Caco-2 (cell line): ENCODE measurements around the gene RHOG. TPM values are rescaled to one million over a fixed set of nuclear protein-coding genes. Genes with fewer than 3 reads are reported as not detected.

Experiments
- BruUV-seq: library from RNA; stranded (reverse); fragments of 400-500 nt; replicated peaks from 2 replicates; lab custom pipeline; 2021; lab: Mats Ljungman, UMichigan
- CTCF ChIA-PET: fragments of 300-600 bp; sonication (Branson Sonifier 250); formaldehyde crosslinking; loops from one replicate; lab custom pipeline; 2022; ENCODE audit warnings: antibody characterized with exemption; lab: Charles Lee
- POLR2A ChIA-PET: fragments of 300-600 bp; sonication (Branson Sonifier 250); formaldehyde crosslinking; loops from one replicate; lab custom pipeline; 2022; ENCODE audit warnings: antibody characterized with exemption; lab: Charles Lee
- DNase-seq, 2 experiments: peaks; one replicate each; pipeline versions ENCODE4 v3.0.0 to v3.0.0-alpha.2; 2020 to 2022
- H3K27me3 ChIP-seq: replicated peaks from 2 replicates; pipeline ENCODE4 v1.6.0; 2011; ENCODE audit warnings: low read length; ENCODE audit not compliant: control insufficient read depth, insufficient read depth
- H3K36me3 ChIP-seq: 2 replicates; pipeline ENCODE4 v1.5.1; 2011; ENCODE audit warnings: low read length; ENCODE audit not compliant: control insufficient read depth, insufficient read depth
- H3K4me1 ChIP-seq: fragments of 250-450 bp; sonication (Bioruptor Pico); 2 replicates; pipeline ENCODE4 v1.5.1; 2020; ENCODE audit warnings: mild to moderate bottlenecking
- H3K4me3 ChIP-seq: 2 replicates; pipeline ENCODE4 v1.5.1; 2011; ENCODE audit warnings: low read depth, mild to moderate bottlenecking, control low read depth, low read length
- H3K9me3 ChIP-seq: fragments of 250-450 bp; sonication (Bioruptor Pico); 2 replicates; pipeline ENCODE4 v1.5.1; 2020; ENCODE audit warnings: mild to moderate bottlenecking, moderate library complexity
- H3K27ac Mint-ChIP-seq: one replicate; pipeline ENCODE4 v1.8.0; 2022; ENCODE audit warnings: mixed read lengths; ENCODE audit not compliant: unreplicated experiment
- H3K27me3 Mint-ChIP-seq: one replicate; pipeline ENCODE4 v1.8.0; 2022; ENCODE audit warnings: mixed read lengths; ENCODE audit not compliant: insufficient read depth, unreplicated experiment
- H3K36me3 Mint-ChIP-seq: one replicate; pipeline ENCODE4 v1.8.0; 2022; ENCODE audit warnings: mild to moderate bottlenecking, mixed read lengths; ENCODE audit not compliant: insufficient read depth, unreplicated experiment
- H3K4me1 Mint-ChIP-seq: one replicate; pipeline ENCODE4 v1.8.0; 2022; ENCODE audit warnings: low read depth, mixed read lengths; ENCODE audit not compliant: unreplicated experiment
- H3K4me3 Mint-ChIP-seq: one replicate; pipeline ENCODE4 v1.8.0; 2022; ENCODE audit warnings: mild to moderate bottlenecking, moderate library complexity, mixed read lengths; ENCODE audit not compliant: unreplicated experiment
- H3K9me3 Mint-ChIP-seq: one replicate; pipeline ENCODE4 v1.8.0; 2022; ENCODE audit warnings: mixed read lengths; ENCODE audit not compliant: unreplicated experiment
- intact Hi-C: fragments of 100-400 bp; cut with micrococcal nuclease; formaldehyde crosslinking; loops from one replicate; pipeline ENCODE4 v1.10.0; 2022; ENCODE audit not compliant: unreplicated experiment
- total RNA-seq: library from RNA; stranded (reverse); gene quantifications from 2 replicates; pipeline ENCODE4 v1.2.3, GENCODE V29; 2022
- TF ChIP-seq, protein P1 (sequence below), 2 experiments: fragments of 200-600 bp in 1 of 2; IDR thresholded peaks; 1 replicate in 1 of 2; 2 replicates in 1 of 2; pipeline versions ENCODE4 v1.5.1 to v1.8.0; 2011 to 2022; ENCODE audit warnings: antibody characterized with exemption in 1 of 2, control low read depth in 1 of 2, inconsistent platforms in 1 of 2, low read depth in 1 of 2, low read length in 1 of 2, mild to moderate bottlenecking in 1 of 2, moderate library complexity in 1 of 2; ENCODE audit not compliant: insufficient read depth in 1 of 2, severe bottlenecking in 1 of 2, unreplicated experiment in 1 of 2

The RHOG gene
- total RNA-seq, 1 experiment from 2014 or later, result 36.9 TPM

DNA sequence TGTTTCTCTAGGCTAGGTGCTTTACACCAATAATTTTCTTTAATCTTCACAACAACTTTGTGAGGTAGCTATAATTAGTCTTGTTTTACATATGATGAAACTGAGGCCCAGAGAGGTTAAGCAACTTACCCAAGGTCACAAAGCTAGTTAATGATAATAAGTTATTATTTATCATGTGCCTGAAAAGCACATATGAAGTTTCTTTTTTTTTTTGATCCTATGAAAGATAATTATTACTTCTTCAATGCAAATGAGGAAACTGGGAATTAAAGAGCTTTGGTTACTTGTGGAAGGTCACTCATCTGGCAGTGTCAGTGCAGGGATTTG is 37.5 kb upstream of the RHOG start:
- no peaks in the 10 kb centered on the region for H3K9me3 ChIP-seq
- no TSS peak for BruUV-seq
- H3K9me3 Mint-ChIP-seq, result no peaks in the 10 kb centered on the region
- H3K27me3 ChIP-seq, result no peaks in the 10 kb centered on the region
- CTCF ChIA-PET, result interaction anchor here (0.7 to 4.0 kb wide), 3 partner anchors 24 to 161 kb away, joined by 3 to 24 read pairs (median 5); partner anchors contain the start of gene STIM1
- peaks cover 40% of the 10 kb centered on the region for H3K4me1 Mint-ChIP-seq
- H3K4me3 Mint-ChIP-seq, result no peak overlapping the region
- POLR2A ChIA-PET, result no interaction called here
- H3K4me3 ChIP-seq, result no peak overlapping the region
- H3K36me3 Mint-ChIP-seq, result no peaks in the 10 kb centered on the region
- H3K36me3 ChIP-seq, result no peaks in the 10 kb centered on the region
- TF ChIP-seq, protein P1, sequence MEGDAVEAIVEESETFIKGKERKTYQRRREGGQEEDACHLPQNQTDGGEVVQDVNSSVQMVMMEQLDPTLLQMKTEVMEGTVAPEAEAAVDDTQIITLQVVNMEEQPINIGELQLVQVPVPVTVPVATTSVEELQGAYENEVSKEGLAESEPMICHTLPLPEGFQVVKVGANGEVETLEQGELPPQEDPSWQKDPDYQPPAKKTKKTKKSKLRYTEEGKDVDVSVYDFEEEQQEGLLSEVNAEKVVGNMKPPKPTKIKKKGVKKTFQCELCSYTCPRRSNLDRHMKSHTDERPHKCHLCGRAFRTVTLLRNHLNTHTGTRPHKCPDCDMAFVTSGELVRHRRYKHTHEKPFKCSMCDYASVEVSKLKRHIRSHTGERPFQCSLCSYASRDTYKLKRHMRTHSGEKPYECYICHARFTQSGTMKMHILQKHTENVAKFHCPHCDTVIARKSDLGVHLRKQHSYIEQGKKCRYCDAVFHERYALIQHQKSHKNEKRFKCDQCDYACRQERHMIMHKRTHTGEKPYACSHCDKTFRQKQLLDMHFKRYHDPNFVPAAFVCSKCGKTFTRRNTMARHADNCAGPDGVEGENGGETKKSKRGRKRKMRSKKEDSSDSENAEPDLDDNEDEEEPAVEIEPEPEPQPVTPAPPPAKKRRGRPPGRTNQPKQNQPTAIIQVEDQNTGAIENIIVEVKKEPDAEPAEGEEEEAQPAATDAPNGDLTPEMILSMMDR (IDR thresholded peaks at IDR 0.05; ENCODE audit: insufficient read depth in 1 of 2, low read depth in 1 of 2, low read length in 1 of 2, severe bottlenecking in 1 of 2, unreplicated experiment in 1 of 2), result no peak
- no peak for DNase-seq
- H3K27ac Mint-ChIP-seq, result peak overlapping the region; percentile 68
- intact Hi-C loops, result no loop called here
- H3K27me3 Mint-ChIP-seq, result no peaks in the 10 kb centered on the region
- H3K4me1 ChIP-seq, result peaks cover 53% of the 10 kb centered on the region

GRCh38 chr11:3877364-3878257 is 36.9 kb upstream of the RHOG start:
- ChIA-PET CTCF (interaction anchor here (0.7 to 4.0 kb wide), 3 partner anchors 23 to 161 kb away, joined by 3 to 24 read pairs (median 5); partner anchors contain the start of gene STIM1), POLR2A (interaction anchor here (1.0 kb wide), 1 partner anchor 23 kb away, joined by 6 read pairs; the partner anchor contains the start of gene STIM1)
- intact Hi-C loops, result loop anchor here (1.0 kb wide), 1 partner anchor 22 kb away; the partner anchor contains the start of gene STIM1
- H3K9me3 ChIP-seq, result no peaks in the 10 kb centered on the region
- H3K4me1 Mint-ChIP-seq, result peaks cover 40% of the 10 kb centered on the region
- no peaks in the 10 kb centered on the region for H3K27me3 ChIP-seq
- no peaks in the 10 kb centered on the region for H3K27me3 Mint-ChIP-seq
- no peaks in the 10 kb centered on the region for H3K36me3 ChIP-seq
- TF ChIP-seq, protein P1 (IDR thresholded peaks at IDR 0.05; ENCODE audit: insufficient read depth in 1 of 2, low read depth in 1 of 2, low read length in 1 of 2, severe bottlenecking in 1 of 2, unreplicated experiment in 1 of 2), result no peak
- no peak overlapping the region for H3K4me3 ChIP-seq
- BruUV-seq, result no TSS peak
- H3K4me1 ChIP-seq, result peaks cover 53% of the 10 kb centered on the region
- no peaks in the 10 kb centered on the region for H3K36me3 Mint-ChIP-seq
- peak; percentile 58 to 77 for DNase-seq
- peak overlapping the region; percentile 68 for H3K27ac Mint-ChIP-seq
- no peaks in the 10 kb centered on the region for H3K9me3 Mint-ChIP-seq
- H3K4me3 Mint-ChIP-seq, result no peak overlapping the region

DNA sequence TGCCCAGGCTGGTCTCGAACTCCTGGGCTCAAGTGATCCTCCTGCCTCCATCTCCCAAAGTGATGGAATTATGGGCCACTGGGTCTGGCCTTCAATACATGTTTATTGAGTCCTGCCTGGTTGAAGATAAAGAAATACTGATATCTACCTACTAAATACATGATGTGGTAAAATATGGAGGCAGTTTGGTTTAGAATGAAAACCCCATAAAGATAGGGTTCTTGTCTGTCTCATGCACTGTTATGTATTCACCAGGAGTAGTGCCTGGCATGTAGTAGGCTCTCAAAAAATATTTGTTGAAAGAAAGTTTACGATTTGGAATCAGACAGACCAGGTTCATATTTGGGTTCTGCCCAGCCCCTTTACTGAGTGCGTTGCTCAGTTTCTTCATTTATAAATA is 35.9 kb upstream of the RHOG start:
- Histone ChIP-seq H3K4me3 (no peak overlapping the region), H3K36me3 (no peaks in the 10 kb centered on the region), H3K4me1 (peaks cover 53% of the 10 kb centered on the region), H3K27me3 (no peaks in the 10 kb centered on the region), H3K9me3 (no peaks in the 10 kb centered on the region)
- no peak overlapping the region for H3K4me3 Mint-ChIP-seq
- H3K27me3 Mint-ChIP-seq, result no peaks in the 10 kb centered on the region
- peaks cover 40% of the 10 kb centered on the region for H3K4me1 Mint-ChIP-seq
- TF ChIP-seq, protein P1 (IDR thresholded peaks at IDR 0.05; ENCODE audit: insufficient read depth in 1 of 2, low read depth in 1 of 2, low read length in 1 of 2, severe bottlenecking in 1 of 2, unreplicated experiment in 1 of 2), result no peak
- no TSS peak for BruUV-seq
- H3K27ac Mint-ChIP-seq, result peak overlapping the region; percentile 68
- no peaks in the 10 kb centered on the region for H3K36me3 Mint-ChIP-seq
- ChIA-PET POLR2A (no interaction called here), CTCF (interaction anchor here (1.6 to 4.0 kb wide), 2 partner anchors 22 to 35 kb away, joined by 5 to 24 read pairs; partner anchors contain the start of gene STIM1)
- no peak for DNase-seq
- no peaks in the 10 kb centered on the region for H3K9me3 Mint-ChIP-seq
- intact Hi-C loops, result loop anchor here (1.0 kb wide), 1 partner anchor 21 kb away; the partner anchor contains the start of gene STIM1
